Stimulated activated CD4-positive, alpha-beta T cell treated with anti-CD3 and anti-CD28 coated beads, Interleukin-2, amount 100 ng/mL, for 48 hours (primary cell): ENCODE data around the gene HK2.
"Not testable (repeated sequence)": the region's sequence is repeated elsewhere in the genome, so short reads cannot be mapped to it uniquely, and the experiment has no call there.

ENCODE experiments used
- DNase-seq, 2 donors: peaks; one replicate each; pipeline ENCODE4 v3.0.0-alpha.2; 2020

The HK2 gene

GRCh38 chr2:74880054-74880728 lies 46.3 kb downstream of the HK2 start:
- no peak for DNase-seq

- no peak for DNase-seq
Observed at GRCh38 chr2:74881176-74881575, 47.2 kb downstream of the HK2 start.

GRCh38 chr2:74881626-74882298 lies 47.8 kb downstream of the HK2 start:
- no peak for DNase-seq

GRCh38 chr2:74882299-74882687 lies 48.4 kb downstream of the HK2 start:
- DNase-seq = no peak

DNA sequence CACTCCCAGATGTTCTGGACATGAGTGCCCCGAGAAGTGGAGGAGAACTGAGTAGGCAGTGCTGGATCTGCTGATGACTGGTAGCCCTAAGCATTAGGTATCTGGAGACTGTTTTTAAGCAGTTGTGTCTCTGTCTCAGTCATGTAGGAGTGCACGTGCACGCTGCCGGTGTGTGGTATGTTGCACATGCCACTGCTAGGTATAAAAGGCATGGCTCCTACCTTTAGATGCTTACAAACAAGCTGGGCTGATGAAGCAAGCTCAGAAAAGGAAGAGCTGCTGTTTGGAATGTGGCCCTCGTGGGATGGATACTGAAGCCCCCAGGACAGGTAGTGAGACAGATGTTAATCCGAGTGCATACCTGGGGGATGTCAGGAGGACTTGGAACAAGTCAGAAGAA lies 49.1 kb downstream of the HK2 start:
- DNase-seq = no peak

DNA sequence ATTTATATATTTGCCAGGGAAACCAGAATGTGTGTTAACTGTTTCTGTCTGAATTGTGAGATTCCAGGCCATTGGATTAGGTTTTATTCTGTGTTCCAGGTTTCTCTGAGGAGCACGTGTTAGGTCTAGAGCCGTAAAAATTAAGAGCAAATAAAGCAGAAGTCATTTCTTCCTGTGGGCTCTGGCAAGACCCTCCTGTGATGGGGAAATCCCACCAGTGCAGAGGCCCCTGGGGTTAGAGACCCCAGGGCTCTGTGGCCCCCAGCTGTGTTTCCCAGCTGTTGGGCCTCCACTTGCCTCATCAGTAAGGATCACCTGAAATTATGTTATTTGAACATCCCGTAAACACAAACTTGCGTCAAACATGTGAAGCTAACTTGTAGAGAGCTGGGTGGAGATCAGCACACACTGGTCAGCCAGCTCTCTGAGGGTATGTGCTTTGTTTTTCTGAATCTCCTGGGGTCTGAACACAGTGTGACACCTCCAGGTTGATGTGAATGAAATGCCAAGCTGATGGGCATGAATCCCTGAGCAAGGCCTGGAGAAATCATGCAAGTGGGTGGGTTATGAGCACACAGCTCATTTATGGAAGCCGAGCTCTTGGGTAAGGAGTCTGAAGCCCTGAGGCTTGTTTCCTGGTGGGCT lies 50.3 kb downstream of the HK2 start:
- DNase-seq = no peak

DNA sequence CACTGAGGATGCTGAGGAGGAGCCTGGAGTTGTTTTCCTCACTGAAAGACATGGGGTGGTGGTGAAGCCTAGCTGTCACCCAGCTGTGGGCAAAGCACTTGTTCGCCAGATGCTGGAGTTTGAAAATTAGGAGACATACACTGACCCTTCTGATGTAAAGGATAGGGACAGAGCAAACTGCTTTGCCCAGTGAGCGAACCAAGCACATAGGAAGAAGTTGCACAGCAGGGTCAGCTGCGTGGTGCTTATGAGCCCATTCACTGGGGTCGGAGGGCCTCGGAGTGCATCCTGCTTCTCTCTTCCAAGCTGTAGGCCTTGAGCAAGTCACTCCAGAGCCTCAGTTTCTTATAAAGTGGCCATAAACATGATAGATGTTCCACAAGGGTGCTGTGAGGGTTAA lies 50.9 kb downstream of the HK2 start:
- no peak for DNase-seq

DNA sequence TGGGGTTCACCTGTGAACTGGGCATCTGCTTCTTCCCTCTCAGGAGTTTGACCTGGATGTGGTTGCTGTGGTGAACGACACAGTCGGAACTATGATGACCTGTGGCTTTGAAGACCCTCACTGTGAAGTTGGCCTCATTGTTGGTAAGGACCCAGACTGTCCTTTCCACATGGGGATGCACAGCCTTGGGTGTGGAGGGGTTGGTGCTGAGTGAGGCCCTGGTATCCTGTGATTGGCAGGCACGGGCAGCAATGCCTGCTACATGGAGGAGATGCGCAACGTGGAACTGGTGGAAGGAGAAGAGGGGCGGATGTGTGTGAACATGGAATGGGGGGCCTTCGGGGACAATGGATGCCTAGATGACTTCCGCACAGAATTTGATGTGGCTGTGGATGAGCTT lies 52.3 kb downstream of the HK2 start:
- no peak for DNase-seq

DNA sequence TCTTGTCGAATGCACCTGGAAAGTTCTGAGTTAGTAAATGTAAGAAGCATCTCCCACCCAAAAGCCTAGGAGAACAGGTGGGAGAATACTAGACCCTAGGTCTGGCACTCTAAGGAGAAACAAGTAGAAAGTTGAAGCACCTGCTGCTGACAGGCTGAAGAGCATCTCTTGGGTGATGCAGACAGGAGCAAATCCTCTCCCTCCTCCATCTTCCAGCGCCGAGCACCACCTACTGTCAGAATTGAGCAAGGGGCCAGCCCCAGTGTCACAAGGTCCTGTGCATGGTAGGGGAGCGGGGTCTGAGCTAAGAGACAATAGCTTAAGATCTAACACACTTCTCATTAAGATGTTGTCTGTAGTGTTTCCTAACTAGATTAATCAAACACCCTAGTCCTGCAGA lies 52.9 kb downstream of the HK2 start:
- no peak for DNase-seq

DNA sequence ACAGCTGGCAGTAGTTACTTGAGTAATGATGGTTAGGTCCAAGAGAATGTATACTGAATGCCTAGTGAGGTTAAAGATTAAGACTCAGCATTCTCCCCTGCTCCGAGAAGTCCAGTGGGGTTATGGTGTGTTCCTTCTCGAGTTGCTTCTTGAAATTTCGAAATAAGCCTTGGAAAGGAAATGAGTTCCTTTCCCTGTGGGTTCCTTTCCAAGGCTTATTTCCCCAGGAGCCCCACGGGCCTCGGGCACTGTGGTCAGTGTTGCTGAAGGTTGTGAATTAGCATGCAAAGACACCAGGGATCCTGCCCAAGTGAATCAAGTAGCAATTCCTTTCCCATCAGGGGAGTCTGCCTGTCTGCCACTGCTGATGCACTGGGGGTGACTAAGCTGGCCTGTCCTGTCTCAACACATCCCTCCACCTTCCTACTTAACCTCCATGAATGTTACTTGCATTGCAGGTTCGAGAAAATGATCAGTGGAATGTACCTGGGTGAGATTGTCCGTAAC lies 53.6 kb downstream of the HK2 start:
- DNase-seq = no peak

DNA sequence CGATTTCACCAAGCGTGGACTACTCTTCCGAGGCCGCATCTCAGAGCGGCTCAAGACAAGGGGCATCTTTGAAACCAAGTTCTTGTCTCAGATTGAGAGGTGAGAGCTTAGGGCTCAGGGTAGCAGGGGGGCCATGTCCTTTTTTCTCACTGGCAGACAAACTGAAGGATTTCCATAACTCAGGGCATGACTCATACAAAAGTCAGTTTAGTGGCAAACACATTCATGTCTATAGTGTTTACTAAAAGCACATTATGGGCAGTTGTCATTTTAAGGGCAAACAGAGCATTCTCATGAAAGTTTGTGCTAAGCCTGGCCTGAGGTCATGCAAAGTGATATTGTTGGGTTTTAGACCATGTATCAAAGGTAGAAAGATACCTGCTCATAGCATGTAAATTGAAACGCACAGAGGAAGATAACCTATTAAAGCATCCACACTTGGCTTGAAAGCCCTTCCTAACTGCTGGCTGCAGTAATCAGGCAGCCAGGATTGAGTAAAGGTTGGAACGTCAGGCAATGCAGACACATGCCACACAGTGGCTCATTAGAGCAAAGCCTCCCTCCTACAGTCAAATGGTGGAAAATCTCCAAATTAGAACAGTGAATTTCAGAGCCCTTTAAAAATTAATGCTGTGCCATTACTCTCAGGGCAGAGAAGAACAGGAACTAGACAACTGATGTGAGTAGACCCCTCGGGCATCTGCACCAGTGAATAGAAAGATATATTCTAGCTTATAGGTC lies 54.2 kb downstream of the HK2 start:
- no peak for DNase-seq

DNA sequence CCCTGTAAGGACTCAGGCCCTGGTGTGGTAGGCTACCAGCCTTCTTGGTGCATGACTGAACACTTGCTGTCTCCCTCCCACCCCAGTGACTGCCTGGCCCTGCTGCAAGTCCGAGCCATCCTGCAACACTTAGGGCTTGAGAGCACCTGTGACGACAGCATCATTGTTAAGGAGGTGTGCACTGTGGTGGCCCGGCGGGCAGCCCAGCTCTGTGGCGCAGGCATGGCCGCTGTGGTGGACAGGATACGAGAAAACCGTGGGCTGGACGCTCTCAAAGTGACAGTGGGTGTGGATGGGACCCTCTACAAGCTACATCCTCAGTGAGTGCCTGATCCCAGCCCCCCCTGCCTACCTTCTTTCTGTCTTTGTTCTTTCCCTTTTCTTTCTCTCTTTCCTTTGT lies 55.2 kb downstream of the HK2 start:
- no peak for DNase-seq

DNA sequence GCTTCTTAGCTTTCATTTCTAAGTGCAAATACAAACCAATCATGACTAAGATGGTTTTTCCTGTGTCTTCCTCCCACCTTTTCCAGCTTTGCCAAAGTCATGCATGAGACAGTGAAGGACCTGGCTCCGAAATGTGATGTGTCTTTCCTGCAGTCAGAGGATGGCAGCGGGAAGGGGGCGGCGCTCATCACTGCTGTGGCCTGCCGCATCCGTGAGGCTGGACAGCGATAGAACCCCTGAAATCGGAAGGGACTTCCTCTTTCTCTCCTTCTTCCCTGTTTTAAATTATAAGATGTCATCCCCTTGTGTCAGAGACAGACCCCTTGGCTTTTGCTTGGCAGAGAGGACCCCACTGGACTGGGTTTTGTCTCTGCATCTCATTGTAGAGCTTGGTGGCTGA lies 56.8 kb downstream of the HK2 start:
- no peak for DNase-seq

DNA sequence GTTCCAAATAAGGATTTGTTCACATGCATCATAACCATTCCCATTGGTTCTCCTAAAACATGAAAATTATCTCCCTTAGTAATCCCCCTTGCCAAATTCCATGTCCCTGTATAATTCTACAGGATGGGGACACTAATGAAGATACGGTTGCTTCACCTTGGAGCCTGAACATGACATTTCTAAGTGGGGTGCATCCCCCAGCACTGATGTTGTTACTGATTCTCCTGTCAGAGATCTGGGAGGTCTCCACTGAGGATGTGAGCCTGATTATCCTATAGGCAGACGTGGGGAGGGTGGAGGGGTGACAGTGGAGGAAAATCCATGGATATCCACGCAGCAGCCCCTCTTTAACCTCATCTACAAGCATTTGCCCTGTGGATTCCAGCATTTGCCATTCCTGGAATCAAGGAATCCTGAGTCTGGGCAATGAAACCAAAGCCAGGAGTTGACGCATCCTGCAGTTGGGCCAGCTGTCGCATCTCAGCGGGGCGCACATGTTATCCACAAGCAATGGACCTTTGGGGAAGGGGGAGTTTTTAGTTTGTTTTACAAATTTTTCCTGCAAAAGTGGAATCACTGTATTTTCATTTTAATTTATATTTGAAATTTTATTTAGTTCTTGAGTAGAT lies 57.3 kb downstream of the HK2 start:
- DNase-seq = no peak

DNA sequence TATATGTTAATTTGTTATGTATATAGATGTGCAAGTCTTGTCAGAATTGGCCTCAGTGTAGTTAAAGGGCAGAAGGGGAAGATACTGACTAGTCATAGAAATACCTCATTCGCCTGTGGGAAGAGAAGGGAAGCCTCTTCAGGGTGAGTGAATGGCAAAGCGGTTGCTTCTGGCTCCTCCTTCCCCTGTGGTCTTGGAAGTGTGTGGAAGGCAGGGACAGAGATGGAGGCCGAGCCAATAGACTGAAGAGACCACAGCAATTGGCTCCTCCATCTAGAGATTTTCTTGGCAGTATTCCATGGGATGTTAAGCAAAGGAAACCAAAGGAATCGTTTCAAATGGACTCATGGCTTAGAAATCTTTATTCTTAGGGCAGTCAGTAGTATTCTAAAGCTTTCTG lies 57.9 kb downstream of the HK2 start:
- not testable (repeated sequence) for DNase-seq

GRCh38 chr2:74892609-74893008 lies 58.7 kb downstream of the HK2 start:
- DNase-seq = no peak

GRCh38 chr2:74893332-74893731 lies 59.4 kb downstream of the HK2 start:
- DNase-seq = no peak

GRCh38 chr2:74894272-74894981 lies 60.5 kb downstream of the HK2 start:
- DNase-seq = no peak

DNA sequence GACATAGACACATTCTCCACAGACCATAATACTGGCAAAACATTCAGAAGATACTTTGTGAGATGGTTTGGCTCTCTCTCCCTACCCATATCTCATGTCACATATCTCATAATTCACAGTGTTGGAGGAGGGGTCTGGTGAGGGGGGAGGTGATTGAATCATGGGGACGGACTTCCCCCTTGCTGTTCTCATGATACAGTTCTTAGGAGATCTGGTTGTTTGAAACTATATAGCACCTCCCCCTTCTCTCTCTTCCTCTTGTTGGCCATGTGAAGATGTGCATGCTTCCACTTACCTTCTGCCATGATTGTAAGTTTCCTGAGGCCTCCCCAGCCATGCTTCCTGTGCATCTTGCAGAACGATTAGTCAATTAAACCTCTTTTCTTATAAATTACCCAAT lies 61.1 kb downstream of the HK2 start:
- DNase-seq = no peak

- DNase-seq = no peak
Observed at GRCh38 chr2:74896232-74896631, 62.3 kb downstream of the HK2 start.

DNA sequence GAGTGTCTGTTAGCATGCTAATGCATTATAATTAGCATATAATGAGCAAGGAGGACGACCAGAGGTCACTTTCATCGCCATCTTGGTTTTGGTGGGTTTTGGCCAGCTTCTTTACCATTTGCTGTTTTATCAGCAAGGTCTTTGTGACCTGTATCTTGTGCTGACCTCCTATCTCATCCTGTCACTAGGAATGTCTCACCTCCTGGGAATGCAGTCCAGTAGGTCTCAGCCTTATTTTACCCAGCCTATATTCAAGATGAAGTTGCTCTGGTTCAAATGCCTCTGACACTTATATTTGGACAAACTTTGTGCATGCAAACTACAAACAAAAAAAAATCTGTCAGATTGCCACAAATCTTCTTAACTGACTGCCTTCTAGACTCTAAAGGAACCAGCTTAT lies 66.3 kb downstream of the HK2 start:
- not testable (repeated sequence) for DNase-seq

DNA sequence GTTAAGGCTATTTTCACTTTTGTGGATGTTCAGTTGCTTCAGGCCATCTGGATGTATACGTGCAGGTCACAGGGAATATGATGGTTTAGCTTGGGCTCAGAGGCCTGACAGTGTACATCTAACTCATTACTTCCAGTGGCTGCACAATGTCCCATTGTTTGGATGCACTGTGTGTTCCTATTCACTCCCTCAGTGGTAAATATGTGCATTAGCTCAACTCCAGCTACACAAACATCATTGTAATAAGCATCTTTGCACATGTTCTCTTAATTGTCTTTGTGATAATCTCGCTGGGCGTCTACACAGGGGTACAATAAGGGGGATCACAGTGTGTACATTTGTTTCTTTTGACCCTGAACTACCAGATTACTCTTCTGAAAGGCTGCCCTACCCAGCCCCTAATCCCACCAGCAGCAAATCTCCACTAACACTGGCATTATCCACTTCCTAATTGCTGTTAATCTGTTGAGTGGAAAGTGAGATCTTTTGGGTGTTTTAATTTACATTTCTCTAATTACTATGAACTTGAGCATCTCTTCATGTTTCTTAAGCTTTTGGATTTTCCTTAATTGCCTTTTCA lies 68.4 kb downstream of the HK2 start:
- no peak for DNase-seq
